Stimulated activated CD4-positive, alpha-beta T cell treated with anti-CD3 and anti-CD28 coated beads, Interleukin-12 subunit alpha, Interleukin-12 subunit beta, amount 100 ng/mL, for 4 hours (primary cell): ENCODE results near the gene ZMYND8.
"Not testable (repeated sequence)": the region's sequence is repeated elsewhere in the genome, so short reads cannot be mapped to it uniquely, and the experiment has no call there.

Source experiments
- DNase-seq: peaks from one replicate; pipeline ENCODE4 v3.0.0-alpha.2; 2020

The ZMYND8 gene

GRCh38 chr20:47309806-47310426, 46.6 kb downstream of the ZMYND8 start:
- DNase-seq, result no peak

GRCh38 chr20:47309394-47309793, 47.1 kb downstream of the ZMYND8 start:
- DNase-seq, result no peak

- DNase-seq, result not testable (repeated sequence)
Measured at GRCh38 chr20:47307569-47307968, 48.9 kb downstream of the ZMYND8 start.

- no peak for DNase-seq
Measured at GRCh38 chr20:47306755-47307370, 49.6 kb downstream of the ZMYND8 start.

GRCh38 chr20:47306095-47306494, 50.4 kb downstream of the ZMYND8 start:
- DNase-seq, result no peak

GRCh38 chr20:47305667-47306066, 50.8 kb downstream of the ZMYND8 start:
- DNase-seq, result no peak

GRCh38 chr20:47304287-47304686, 52.2 kb downstream of the ZMYND8 start:
- DNase-seq, result no peak

- no peak for DNase-seq
Measured at GRCh38 chr20:47303736-47304135, 52.8 kb downstream of the ZMYND8 start.

- no peak for DNase-seq
Measured at GRCh38 chr20:47300071-47300470, 56.4 kb downstream of the ZMYND8 start.

GRCh38 chr20:47298624-47299023, 57.9 kb downstream of the ZMYND8 start:
- no peak for DNase-seq

GRCh38 chr20:47297746-47298145, 58.8 kb downstream of the ZMYND8 start:
- no peak for DNase-seq

- DNase-seq, result no peak
Measured at GRCh38 chr20:47296950-47297349, 59.5 kb downstream of the ZMYND8 start.

- no peak for DNase-seq
Measured at GRCh38 chr20:47295921-47296426, 60.5 kb downstream of the ZMYND8 start.

- DNase-seq, result no peak
Measured at GRCh38 chr20:47295129-47295813, 61.2 kb downstream of the ZMYND8 start.

GRCh38 chr20:47293631-47294030, 62.9 kb downstream of the ZMYND8 start:
- no peak for DNase-seq

- DNase-seq, result no peak
Measured at GRCh38 chr20:47292581-47292980, 63.9 kb downstream of the ZMYND8 start.

- DNase-seq, result no peak
Measured at GRCh38 chr20:47290666-47291430, 65.7 kb downstream of the ZMYND8 start.

- DNase-seq, result no peak
Measured at GRCh38 chr20:47290008-47290407, 66.5 kb downstream of the ZMYND8 start.

- no peak for DNase-seq
Measured at GRCh38 chr20:47289096-47289495, 67.4 kb downstream of the ZMYND8 start.

GRCh38 chr20:47288530-47288929, 68.0 kb downstream of the ZMYND8 start:
- DNase-seq, result not testable (repeated sequence)

GRCh38 chr20:47287609-47288144, 68.8 kb downstream of the ZMYND8 start:
- no peak for DNase-seq

GRCh38 chr20:47286681-47287080, 69.8 kb downstream of the ZMYND8 start:
- DNase-seq, result no peak

GRCh38 chr20:47285189-47285588, 71.3 kb downstream of the ZMYND8 start:
- DNase-seq, result no peak
